Endothelial cell (in vitro differentiated cells): ENCODE measurements around the gene MAGI2. TPM values are rescaled to one million over a fixed set of nuclear protein-coding genes. Genes with fewer than 3 reads are reported as not detected.

Experiments used
- DNase-seq: peaks from one replicate; pipeline ENCODE4 v3.0.0; 2021; ENCODE audit warnings: low spot score
- H3K27ac Mint-ChIP-seq: one replicate; pipeline ENCODE4 v1.8.0; 2021; ENCODE audit warnings: mixed read lengths, inconsistent platforms; ENCODE audit not compliant: unreplicated experiment
- H3K27me3 Mint-ChIP-seq: one replicate; pipeline ENCODE4 v1.8.0; 2021; ENCODE audit warnings: mild to moderate bottlenecking, moderate library complexity, mixed read lengths, inconsistent platforms; ENCODE audit not compliant: unreplicated experiment
- H3K36me3 Mint-ChIP-seq: one replicate; pipeline ENCODE4 v1.8.0; 2021; ENCODE audit warnings: mild to moderate bottlenecking, low read depth, mixed read lengths, inconsistent platforms; ENCODE audit not compliant: unreplicated experiment
- H3K4me1 Mint-ChIP-seq: one replicate; pipeline ENCODE4 v1.8.0; 2021; ENCODE audit warnings: mild to moderate bottlenecking, mixed read lengths, inconsistent platforms; ENCODE audit not compliant: unreplicated experiment
- H3K4me3 Mint-ChIP-seq: one replicate; pipeline ENCODE4 v1.8.0; 2021; ENCODE audit warnings: mild to moderate bottlenecking, mixed read lengths, inconsistent platforms; ENCODE audit not compliant: unreplicated experiment
- H3K9me3 Mint-ChIP-seq: one replicate; pipeline ENCODE4 v1.8.0; 2021; ENCODE audit warnings: mixed read lengths, inconsistent platforms; ENCODE audit not compliant: unreplicated experiment
- total RNA-seq: library from RNA; stranded (reverse); fragmentation: NEBNext Ultra II Directional; extraction: Animal tissue kit (Norgen Biotek cat#: 25700); gene quantifications from one replicate; pipeline ENCODE4 v1.2.1, GENCODE V29; 2021; ENCODE audit not compliant: unreplicated experiment
- TF ChIP-seq, protein P1 (sequence below): fragments of 200-600 bp; sonication (generic); IDR thresholded peaks from one replicate; pipeline ENCODE4 v1.5.0; 2021; ENCODE audit warnings: antibody characterized with exemption; ENCODE audit not compliant: unreplicated experiment

MAGI2 gene
- total RNA-seq, 1 donor from 2014 or later: 6.3 TPM

DNA sequence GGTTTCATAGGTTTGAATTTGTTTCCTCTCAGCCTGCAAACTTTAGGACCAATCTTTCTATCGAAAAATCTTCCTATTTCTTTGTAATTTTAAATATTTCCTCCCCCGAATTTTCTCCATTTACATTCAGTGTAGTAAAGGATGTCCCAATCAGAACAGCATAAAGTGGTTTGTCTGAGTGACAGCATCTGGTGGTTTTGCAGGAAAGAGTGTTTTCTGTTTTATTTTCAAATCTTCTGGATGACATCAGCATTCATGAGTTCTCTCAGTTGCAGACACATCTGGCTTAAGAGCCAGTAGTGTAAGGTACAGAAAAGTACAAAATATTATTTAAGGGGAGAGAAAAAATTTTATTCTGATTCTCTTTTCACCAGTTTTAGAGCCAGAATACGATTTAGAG is 1020.0 kb downstream of the MAGI2 start:
- Mint-ChIP-seq H3K27me3 (peaks cover 3% of the 10 kb centered on the region), H3K9me3 (no peaks in the 10 kb centered on the region), H3K27ac (no peak overlapping the region), H3K36me3 (no peaks in the 10 kb centered on the region), H3K4me1 (no peaks in the 10 kb centered on the region), H3K4me3 (no peak overlapping the region)
- no peak for DNase-seq
- TF ChIP-seq, protein P1, sequence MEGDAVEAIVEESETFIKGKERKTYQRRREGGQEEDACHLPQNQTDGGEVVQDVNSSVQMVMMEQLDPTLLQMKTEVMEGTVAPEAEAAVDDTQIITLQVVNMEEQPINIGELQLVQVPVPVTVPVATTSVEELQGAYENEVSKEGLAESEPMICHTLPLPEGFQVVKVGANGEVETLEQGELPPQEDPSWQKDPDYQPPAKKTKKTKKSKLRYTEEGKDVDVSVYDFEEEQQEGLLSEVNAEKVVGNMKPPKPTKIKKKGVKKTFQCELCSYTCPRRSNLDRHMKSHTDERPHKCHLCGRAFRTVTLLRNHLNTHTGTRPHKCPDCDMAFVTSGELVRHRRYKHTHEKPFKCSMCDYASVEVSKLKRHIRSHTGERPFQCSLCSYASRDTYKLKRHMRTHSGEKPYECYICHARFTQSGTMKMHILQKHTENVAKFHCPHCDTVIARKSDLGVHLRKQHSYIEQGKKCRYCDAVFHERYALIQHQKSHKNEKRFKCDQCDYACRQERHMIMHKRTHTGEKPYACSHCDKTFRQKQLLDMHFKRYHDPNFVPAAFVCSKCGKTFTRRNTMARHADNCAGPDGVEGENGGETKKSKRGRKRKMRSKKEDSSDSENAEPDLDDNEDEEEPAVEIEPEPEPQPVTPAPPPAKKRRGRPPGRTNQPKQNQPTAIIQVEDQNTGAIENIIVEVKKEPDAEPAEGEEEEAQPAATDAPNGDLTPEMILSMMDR: no peak

DNA sequence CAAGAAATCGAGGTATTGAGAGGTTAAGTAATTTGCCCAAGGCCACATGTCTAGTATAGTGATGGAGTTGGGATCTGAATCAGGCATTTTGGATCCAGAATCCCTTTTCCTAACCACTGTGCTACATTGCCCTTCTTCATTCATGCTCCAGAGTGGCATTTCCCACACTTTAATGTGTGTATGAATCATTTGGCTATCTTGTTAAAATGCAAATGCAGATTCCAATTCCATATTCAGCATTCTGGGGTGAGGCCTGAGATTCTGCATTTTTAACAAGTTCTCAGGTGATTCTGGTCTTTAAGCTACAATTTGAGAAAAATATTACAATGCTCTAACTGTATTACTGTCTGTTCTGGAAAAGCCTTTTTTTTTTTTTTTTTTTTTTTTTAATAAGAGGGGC is 1023.6 kb downstream of the MAGI2 start:
- H3K4me1 Mint-ChIP-seq: no peaks in the 10 kb centered on the region
- H3K36me3 Mint-ChIP-seq: no peaks in the 10 kb centered on the region
- H3K9me3 Mint-ChIP-seq: no peaks in the 10 kb centered on the region
- H3K4me3 Mint-ChIP-seq: no peak overlapping the region
- DNase-seq: no peak
- TF ChIP-seq, protein P1: no peak
- H3K27me3 Mint-ChIP-seq: peaks cover 6% of the 10 kb centered on the region
- no peak overlapping the region for H3K27ac Mint-ChIP-seq

DNA sequence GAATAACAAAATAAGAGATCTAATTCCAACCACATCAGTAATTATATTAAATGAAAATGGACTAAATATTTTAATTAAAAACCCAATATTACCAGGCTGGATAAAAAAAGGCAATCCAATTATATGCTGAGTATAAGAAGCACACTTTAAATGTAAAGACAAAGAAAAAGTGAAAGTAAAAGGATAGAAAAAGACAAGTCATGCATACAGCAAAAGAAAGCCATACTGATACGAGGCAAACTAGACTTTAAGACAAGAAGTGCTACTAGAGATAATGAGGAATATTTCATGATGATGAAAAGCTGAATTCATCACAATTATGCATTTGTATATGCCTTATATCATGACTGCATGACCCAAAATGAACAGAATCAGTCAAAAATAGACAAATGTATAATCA is 1026.3 kb downstream of the MAGI2 start:
- Mint-ChIP-seq H3K27me3 (peaks cover 6% of the 10 kb centered on the region), H3K4me1 (no peaks in the 10 kb centered on the region), H3K36me3 (no peaks in the 10 kb centered on the region), H3K9me3 (no peaks in the 10 kb centered on the region), H3K27ac (no peak overlapping the region), H3K4me3 (no peak overlapping the region)
- TF ChIP-seq, protein P1: no peak
- DNase-seq: no peak

DNA sequence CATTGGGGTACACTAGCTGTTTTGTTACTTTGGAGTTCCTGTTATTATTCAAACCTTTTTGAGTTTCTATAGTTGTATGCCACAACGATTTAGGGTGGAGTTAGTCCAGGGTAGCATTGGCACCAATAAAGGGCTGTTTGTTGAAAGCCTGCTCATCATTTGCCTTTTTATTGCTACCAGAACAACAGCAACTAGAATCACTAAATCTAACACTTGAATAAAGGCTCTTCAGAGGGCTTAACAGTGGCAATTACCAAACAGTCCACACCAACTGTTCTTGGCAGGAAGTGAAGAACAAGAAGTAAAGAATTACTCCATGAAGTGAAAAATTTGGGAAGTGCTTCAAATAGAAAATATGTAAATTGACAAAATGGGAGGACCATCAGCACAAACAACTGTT is 1033.5 kb downstream of the MAGI2 start:
- no peak for DNase-seq
- Mint-ChIP-seq H3K4me1 (no peaks in the 10 kb centered on the region), H3K27me3 (no peaks in the 10 kb centered on the region), H3K4me3 (no peak overlapping the region), H3K36me3 (no peaks in the 10 kb centered on the region), H3K9me3 (no peaks in the 10 kb centered on the region), H3K27ac (no peak overlapping the region)
- TF ChIP-seq, protein P1: no peak

DNA sequence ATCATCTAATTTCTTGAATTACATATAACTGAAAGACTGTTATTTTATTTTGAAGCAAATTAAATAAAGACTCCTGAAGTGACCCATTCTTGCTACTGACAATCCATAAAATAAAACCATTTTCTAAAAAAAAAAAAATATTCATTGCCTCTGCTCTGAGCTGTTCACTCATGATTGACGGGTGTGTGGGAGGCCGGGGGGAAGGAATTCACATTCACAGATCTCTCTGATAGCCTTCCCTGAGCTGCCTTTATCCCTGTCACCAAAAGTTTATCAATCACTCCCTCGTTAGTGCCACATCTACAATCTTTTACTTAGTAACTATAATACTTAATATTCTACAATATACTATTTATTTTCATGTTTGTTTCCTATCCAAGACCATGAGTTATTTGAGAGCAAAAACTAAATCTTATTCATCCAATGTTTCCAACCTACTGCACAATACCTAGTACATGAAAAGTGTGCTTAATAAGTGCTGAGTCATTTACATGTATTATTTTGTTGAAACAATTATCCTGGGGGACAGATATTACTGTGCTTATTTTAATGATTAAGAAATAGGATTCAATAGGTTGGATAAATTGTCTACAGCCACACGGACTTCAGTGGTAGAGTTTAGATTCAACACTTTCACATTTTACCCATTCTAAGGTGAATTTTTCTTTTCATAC is 1036.2 kb downstream of the MAGI2 start:
- Mint-ChIP-seq H3K4me3 (no peak overlapping the region), H3K27me3 (no peaks in the 10 kb centered on the region), H3K9me3 (no peaks in the 10 kb centered on the region), H3K4me1 (no peaks in the 10 kb centered on the region), H3K27ac (no peak overlapping the region), H3K36me3 (no peaks in the 10 kb centered on the region)
- DNase-seq: no peak
- TF ChIP-seq, protein P1: no peak
